ENCODE data around the gene KRT36. TPM values are rescaled to one million over a fixed set of nuclear protein-coding genes. Genes with fewer than 3 reads are reported as not detected.

The KRT36 gene
- total and polyA plus RNA-seq, 10 donors: 0.20 to 2.7 (median 0.36) TPM; not detected in 1

DNA sequence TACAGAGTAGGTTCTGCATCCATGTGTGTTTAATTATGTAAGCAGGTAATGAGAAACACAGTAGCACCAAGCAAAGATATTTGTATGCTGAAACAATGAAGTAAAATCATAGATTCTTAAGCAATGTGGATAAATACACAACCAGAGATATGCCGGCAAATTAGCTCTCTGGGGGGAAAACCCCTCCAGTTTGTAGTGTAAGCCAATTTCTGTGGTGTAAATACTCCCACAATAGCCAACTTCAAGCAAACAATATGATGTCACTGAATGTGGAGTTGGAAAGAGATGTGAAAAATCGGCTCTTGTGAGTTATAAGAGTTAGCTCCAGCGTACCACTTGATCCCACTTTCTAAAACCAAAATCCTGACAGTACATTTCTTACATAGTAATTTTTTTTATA lies 45.1 kb downstream of the KRT36 start:
- Histone ChIP-seq H3K4me1 (no peaks in the 10 kb centered on the region), H3K36me3 (no peaks in the 10 kb centered on the region), H3K9me3 (no peaks in the 10 kb centered on the region), H3K27ac (no peak overlapping the region), H3K4me3 (no peak overlapping the region), H3K27me3 (replicated peaks in 1 of 7) (peaks cover 0 to 38% (median 0%) of the 10 kb centered on the region in 7 donors)
- TF ChIP-seq POLR2A (IDR thresholded peaks at IDR 0.05): no peak
- no peak for TF ChIP-seq POLR2AphosphoS5 (IDR thresholded peaks at IDR 0.05)
- TF ChIP-seq, protein P1, sequence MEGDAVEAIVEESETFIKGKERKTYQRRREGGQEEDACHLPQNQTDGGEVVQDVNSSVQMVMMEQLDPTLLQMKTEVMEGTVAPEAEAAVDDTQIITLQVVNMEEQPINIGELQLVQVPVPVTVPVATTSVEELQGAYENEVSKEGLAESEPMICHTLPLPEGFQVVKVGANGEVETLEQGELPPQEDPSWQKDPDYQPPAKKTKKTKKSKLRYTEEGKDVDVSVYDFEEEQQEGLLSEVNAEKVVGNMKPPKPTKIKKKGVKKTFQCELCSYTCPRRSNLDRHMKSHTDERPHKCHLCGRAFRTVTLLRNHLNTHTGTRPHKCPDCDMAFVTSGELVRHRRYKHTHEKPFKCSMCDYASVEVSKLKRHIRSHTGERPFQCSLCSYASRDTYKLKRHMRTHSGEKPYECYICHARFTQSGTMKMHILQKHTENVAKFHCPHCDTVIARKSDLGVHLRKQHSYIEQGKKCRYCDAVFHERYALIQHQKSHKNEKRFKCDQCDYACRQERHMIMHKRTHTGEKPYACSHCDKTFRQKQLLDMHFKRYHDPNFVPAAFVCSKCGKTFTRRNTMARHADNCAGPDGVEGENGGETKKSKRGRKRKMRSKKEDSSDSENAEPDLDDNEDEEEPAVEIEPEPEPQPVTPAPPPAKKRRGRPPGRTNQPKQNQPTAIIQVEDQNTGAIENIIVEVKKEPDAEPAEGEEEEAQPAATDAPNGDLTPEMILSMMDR (IDR thresholded peaks at IDR 0.05 in 8 of 11, conservative IDR thresholded peaks at IDR 0.05 in 3 of 11): no peak
- no peak for DNase-seq
- intact Hi-C loops (cut with DNase I; ENCODE audit: low total_unique reads): no loop called here
- 57 to 75% (median 60%) methylated on average over 3 of the region's 3 CpGs for WGBS, 5 donors

- Histone ChIP-seq H3K4me3 (no peak overlapping the region), H3K27ac (no peak overlapping the region), H3K36me3 (no peaks in the 10 kb centered on the region), H3K9me3 (no peaks in the 10 kb centered on the region), H3K4me1 (no peaks in the 10 kb centered on the region), H3K27me3 (replicated peaks in 1 of 7) (peaks cover 0 to 37% (median 0%) of the 10 kb centered on the region in 7 donors)
- DNase-seq: no peak
- WGBS, 5 donors: 24 to 67% (median 57%) methylated on average over 1 of the region's 1 CpG
- intact Hi-C loops (cut with DNase I; ENCODE audit: low total_unique reads): no loop called here
- TF ChIP-seq POLR2A (IDR thresholded peaks at IDR 0.05): no peak
- TF ChIP-seq, protein P1 (IDR thresholded peaks at IDR 0.05 in 8 of 11, conservative IDR thresholded peaks at IDR 0.05 in 3 of 11): no peak
- no peak for TF ChIP-seq POLR2AphosphoS5 (IDR thresholded peaks at IDR 0.05)
Measured at GRCh38 chr17:41444186-41444585, 45.5 kb downstream of the KRT36 start.

- intact Hi-C loops (cut with DNase I; ENCODE audit: low total_unique reads): no loop called here
- H3K36me3 ChIP-seq: no peaks in the 10 kb centered on the region
- 75 to 88% (median 80%) methylated on average over 4 of the region's 4 CpGs for WGBS, 5 donors
Measured at GRCh38 chr17:41442739-41443138, 47.0 kb downstream of the KRT36 start.

DNA sequence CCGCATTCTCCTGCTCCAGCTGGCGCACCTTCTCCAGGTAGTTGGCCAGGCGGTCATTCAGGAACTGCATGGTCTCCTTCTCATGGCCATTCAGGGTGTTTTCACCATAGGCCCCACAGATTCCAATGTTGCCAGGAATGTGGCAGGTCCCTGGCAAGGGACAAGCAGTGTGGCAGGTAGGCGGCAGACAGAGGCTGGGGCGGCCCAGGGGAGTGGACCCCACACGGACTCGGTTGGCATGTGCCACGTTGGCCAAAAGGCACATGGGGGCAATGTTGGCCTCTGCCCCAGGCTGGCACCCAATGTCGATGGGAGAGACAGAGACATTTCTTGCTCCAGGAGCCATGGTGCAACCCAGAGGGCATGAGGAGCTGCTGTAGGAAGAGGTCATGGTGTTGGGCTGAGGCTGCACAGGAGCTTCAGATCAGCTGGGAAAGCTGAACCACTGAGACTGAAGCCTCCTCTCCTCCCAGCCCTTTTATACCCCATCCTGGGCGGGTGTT lies 49.1 kb downstream of the KRT36 start, which contains the start of gene KRT38:
KRT38 (minus strand) TSS at position 453 of the 503 bp plus-strand sequence; CDS start at position 391, 62 bp downstream.
- Histone ChIP-seq H3K36me3 (no peaks in the 10 kb centered on the region), H3K27ac (no peak within 1 kb of the TSS), H3K4me1 (no peaks in the 10 kb centered on the region), H3K27me3 (replicated peaks in 1 of 7) (peaks cover 0 to 29% (median 0%) of the 10 kb centered on the region in 7 donors), H3K9me3 (no peaks in the 10 kb centered on the region), H3K4me3 (no peak within 1 kb of the TSS)
- TF ChIP-seq POLR2A (IDR thresholded peaks at IDR 0.05) (no peak), POLR2AphosphoS5 (IDR thresholded peaks at IDR 0.05) (no peak)
- TF ChIP-seq, protein P1 (IDR thresholded peaks at IDR 0.05 in 8 of 11, conservative IDR thresholded peaks at IDR 0.05 in 3 of 11): no peak
- intact Hi-C loops (cut with DNase I; ENCODE audit: low total_unique reads): no loop called here
- DNase-seq: no peak
- WGBS, 5 donors: 89 to 96% (median 91%) methylated on average over 8 to 10 of the region's 10 CpGs

More at GRCh38 chr17:41442739-41443138, 47.0 kb downstream of the KRT36 start:
- no peak overlapping the region for H3K27ac ChIP-seq
- DNase-seq: no peak
- no peaks in the 10 kb centered on the region for H3K9me3 ChIP-seq
- no peaks in the 10 kb centered on the region for H3K4me1 ChIP-seq
- no peak overlapping the region for H3K4me3 ChIP-seq
- no peak for TF ChIP-seq POLR2A (IDR thresholded peaks at IDR 0.05)
- no peak for TF ChIP-seq POLR2AphosphoS5 (IDR thresholded peaks at IDR 0.05)
- TF ChIP-seq, protein P1 (IDR thresholded peaks at IDR 0.05 in 8 of 11, conservative IDR thresholded peaks at IDR 0.05 in 3 of 11): no peak
- peaks cover 0 to 33% (median 0%) of the 10 kb centered on the region in 7 donors for H3K27me3 ChIP-seq (replicated peaks in 1 of 7)

Data from spleen (tissue), 11 donors.